HG03175 (cell line): ENCODE data around the gene RBM28.
"Not testable (repeated sequence)": the region's sequence is repeated elsewhere in the genome, so short reads cannot be mapped to it uniquely, and the experiment has no call there.

Experiments
- ATAC-seq: cut with Tn5 transposase; IDR thresholded peaks from one replicate; pipeline ENCODE4 v1.9.1; 2021; ENCODE audit warnings: mild to moderate bottlenecking, moderate library complexity; ENCODE audit not compliant: unreplicated experiment

The RBM28 gene

DNA sequence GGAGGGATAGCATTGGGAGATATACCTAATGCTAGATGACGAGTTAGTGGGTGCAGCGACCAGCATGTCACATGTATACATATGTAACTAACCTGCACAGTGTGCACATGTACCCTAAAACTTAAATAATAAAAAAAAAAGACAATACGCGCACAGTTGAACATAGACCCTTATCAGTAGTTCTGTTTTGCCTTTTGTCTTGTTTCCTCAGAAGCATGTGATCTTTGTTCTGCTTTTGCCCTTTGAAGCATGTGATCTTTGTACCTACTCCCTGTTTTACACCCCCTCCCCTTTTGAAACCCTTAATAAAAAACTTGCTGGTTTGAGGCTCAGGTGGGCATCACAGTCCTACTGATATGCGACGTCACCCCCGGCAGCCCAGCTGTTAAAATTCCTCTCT lies 45.7 kb downstream of the RBM28 start:
- not testable (repeated sequence) for ATAC-seq

DNA sequence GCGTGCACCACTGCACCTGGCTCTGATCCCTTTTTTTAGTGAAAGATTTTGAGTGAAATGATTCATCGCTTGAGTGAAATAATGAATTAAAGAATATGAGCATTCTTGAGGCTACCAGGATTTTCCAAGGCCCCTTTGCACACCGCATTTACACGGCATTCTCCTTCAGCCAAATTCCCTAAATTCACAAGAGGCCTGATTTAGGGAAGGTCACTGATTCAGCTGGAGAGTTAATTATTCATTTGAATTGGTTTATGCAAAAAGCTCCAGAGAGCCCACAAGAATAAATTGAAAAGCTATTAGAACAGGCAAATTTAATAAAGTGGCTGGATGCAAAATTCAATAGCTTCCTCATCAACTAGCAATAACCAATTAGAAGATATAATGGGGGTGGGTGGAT lies 56.2 kb downstream of the RBM28 start:
- no peak for ATAC-seq

DNA sequence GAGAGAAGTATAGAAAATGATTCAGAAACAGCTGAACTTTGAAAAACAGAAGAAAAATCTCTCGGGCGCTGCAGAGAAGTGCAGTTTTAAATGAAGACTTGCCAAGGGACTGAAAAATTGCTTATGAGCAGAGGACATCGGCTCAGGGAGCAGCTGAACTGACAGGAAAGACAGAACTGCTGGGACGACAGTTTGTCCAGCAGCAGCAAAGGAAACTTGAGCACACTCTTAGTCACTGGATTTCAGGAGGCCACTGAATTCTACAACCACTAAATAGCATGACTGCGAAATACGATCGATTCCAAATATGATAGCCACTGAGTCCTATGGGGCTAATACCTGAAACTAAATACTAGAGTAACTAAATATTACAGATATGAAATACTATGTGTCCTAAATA lies 59.6 kb downstream of the RBM28 start:
- ATAC-seq, result no peak

DNA sequence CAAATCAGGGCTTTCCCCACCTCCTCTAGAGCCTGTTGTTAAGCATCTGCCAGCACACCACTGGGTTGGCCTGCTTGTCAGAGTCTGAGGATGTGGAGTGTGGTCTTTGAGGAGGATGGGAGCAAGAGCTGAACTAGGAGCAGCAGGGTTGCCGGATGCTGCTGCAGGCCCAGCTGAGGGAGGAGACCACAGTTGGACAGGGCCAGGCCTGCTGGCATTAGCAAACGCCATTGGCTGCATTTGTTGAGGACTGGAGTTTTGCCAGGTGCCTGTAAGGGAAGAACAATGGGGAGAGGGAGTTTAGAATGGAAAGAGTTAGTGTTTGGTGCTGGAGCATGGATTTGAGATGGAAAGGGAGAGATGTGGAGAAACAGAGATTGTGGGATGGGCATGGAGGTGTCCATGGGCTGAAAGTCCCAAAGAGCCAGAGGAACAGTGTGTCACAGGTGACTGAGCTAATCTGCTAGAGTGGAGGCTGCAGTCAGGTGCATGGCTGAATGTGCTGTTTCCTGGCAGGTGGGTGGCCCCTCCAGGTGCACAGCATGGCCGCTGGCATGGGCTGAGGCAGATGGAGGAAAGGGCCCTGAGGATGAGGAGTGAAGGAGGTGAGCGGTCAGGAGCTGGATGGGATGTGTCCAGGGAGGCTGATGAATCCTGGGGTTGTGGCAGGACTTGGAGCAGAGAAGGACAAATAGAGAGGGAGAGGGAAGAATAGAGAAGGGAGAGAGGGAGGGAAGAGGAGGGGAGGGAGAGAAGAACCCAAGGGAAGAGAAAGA lies 61.9 kb downstream of the RBM28 start:
- ATAC-seq, result no peak

DNA sequence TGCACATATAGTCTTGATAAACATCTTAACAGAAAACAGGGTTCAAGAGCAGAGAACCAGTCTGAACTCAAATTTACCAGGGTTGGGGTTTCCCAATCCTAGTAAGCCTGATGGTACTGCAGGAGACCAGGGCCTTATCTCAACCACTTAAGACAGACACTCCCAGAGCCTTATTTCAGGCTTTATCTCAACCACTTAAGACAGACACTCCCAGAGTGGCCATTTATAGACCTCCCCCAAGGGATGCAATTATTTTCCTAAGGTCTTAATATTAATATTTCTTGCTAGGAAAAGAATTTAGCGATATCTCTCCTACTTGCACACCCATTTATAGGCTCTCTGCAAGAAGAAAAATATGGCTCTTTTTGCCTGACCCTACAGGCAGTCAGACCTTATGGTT lies 63.3 kb downstream of the RBM28 start:
- ATAC-seq, result not testable (repeated sequence)

DNA sequence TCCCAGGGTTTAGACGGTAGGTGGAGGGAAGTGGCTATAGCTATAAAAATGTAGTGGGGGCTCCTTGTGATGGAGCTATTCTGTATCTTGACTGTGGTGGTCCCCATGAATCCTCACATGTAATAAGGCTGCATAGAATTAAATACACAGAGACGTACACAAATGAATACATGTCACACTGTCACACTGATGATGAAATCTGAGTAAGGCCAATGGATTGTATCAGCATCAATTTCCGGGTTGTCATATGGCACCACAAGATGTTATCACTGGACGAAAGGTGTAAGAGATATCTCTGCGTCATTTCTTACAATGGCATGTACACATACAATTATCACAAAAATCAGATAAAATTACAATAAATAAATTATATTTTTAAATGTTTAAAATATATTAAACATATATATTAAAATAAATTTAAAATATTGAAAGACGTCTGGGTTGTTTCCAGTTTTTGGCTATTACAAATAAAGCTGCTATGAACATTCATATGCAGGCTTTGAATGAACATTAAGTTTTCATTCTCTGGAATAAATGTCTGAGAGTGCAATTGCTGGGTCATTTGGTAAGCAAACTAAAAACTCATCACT lies 64.5 kb downstream of the RBM28 start:
- ATAC-seq, result no peak

DNA sequence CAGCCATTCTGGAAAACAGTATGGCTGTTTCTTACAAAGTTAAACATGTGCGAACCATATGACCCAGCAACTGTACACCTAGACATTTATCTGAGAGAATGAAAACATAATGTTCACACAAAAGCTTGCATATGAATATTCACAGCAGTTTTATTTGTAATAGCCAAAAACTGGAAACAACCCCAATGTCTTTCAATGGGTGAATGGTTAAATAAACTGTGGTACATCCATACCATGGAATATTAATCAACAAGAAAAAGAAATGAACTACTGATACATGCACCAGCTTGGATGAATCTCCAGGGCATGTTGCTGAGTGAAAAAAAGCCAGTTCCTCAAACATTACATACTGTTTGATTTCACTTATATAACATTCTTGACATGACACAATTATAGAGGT lies 65.3 kb downstream of the RBM28 start:
- no peak for ATAC-seq

DNA sequence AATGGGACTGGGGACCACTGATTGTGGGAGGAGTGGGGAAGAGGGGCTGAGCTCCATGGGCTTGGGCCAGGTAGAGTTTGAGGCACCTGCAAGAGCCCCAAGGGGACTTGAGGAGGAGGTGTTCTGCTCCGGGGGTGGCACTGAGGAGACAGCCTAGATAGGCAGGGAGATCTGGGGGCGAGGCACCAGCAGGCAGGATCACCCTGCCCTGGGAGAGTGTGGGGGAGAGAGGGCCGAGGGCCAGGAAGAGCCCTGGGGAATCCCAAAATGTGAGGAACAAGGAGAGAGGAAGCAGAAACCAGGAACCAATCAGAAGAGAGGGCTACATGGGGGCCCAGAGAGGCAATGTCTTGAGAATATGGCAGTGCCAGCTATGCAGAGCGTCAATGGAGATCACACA lies 68.0 kb downstream of the RBM28 start:
- no peak for ATAC-seq

DNA sequence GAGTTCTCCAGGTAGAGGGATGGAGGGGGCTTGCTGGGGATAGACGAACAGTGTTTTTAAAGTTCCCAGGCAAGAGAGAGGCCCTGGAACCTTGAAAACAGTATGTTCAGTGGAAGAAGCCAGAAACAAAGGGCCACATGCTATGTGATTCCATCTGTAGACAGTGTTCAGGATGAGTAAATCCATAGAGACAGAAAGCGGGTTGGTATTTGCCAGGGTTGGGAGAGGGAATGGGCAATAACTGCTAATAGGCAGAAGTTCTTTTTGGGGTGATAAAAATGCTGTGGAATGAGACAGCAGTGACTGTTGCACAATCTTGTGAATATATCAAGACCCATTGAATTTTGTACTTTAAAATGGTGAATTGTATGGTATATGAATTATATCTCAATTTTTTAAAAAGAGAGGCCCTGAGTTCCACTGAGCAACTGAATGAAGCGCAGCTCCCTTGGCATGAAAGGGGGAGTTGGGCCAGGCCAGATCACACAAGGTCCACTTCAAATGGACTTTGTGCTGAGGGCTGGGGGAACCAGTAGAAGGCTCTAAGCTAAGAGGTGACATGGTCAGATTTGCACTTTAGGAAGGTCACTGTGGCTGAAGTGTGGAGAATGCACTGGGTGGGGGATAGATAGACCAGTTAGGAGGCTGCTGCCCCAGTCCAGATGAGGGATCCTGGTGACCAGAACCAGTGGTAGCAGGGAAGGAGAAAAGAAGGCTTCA lies 68.7 kb downstream of the RBM28 start:
- no peak for ATAC-seq

DNA sequence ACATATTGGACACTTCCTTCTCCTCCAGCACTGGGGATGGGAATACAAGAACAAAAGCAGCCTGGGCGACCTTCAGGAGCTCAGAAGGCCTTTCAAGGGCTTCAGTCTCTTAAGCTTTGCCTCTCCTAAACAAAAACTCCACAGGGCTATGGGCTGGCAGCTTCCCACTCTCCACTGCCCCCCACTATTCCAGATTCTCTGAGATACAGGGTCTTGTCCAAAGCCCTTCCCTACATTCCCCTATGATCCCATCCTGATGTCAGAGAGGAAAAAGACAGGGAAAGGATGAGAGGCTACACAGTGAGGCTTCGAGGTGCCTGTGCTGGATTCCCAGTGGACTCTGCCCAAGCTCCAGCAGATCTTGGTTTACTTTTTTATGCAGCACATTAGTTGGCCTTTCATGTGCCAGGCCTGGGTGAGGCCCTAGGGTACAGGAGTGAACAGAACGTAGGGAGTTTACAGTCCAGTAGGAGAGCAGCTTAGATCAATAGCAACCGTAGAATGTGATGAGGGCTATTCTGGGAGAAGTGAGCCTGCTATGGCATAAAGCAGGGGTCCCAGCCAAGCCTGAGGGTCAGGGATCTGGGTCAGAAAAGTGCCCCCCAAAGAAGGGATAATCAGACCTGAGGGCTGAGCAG lies 69.3 kb downstream of the RBM28 start:
- no peak for ATAC-seq

DNA sequence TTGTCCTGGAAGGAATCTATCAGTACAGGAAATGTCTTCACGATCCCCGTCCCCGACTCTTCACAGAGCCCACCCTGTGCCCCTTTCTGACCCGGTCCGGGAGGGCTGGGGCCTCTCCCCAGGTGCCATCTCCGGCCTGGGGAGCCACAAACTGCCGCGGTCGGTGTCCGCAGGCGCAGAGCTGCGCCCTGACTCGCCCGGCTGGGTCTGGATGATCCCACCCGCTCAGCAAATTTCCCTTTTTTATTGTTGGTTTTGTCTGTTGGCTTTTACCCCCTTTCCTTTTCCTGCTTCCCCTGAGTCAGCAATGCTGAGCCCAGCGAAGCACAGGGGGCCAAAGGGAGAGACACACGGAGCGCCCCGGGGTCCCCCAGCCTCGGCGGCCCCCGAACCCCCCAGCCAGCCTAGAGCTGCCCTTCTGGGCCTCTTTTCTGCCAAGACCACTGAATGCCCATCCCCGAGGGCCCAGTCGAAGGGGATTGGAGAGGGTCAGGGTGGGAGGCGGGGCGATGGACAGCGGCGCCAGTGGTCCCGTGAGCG lies 71.7 kb downstream of the RBM28 start:
- ATAC-seq, result no peak

DNA sequence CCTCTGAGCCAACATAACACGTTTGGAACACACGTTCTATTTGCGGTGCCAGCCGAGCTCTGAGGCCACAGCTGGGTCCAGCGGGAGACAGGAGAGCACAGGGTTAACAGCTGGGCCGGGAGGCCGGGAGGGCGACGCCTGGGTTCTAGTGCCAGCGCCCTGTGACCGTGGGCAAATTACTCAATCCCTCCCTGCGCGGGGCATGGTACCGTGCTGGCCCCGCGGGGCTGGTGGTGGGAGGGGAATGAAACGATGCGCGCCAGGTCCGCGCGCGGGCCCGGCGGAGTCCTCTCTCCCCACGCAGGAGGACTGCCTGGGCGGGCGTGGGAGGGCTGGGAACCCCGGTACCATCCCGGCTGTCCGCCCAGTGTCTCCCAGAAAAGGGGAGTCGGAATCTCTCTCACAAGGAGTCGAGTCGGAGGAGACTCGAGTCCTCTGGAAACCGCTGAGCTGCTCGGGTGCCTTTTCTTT lies 72.2 kb downstream of the RBM28 start:
- ATAC-seq, result no peak

DNA sequence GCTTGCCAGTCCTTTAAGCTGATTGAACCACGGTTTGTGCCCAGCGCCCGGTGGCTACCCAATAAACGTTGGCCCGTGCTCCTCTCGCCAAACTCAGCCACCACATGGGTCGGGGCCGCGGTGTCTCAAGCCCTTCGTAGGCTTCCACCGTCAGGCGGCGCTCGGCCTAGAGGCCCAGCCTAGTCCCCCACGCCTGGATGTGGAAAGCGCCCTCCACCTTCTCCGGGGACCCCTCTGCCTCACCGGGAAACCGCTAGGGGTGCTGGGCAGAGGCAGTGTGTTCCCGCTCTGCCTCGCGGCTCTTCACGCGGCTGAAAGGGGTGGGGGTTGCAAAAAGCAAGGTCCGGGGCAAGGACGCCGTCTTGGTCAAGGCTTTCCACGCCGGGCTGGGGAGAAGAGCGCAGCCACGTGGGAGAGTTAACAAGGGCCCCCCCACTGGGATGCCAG lies 72.9 kb downstream of the RBM28 start:
- no peak for ATAC-seq

DNA sequence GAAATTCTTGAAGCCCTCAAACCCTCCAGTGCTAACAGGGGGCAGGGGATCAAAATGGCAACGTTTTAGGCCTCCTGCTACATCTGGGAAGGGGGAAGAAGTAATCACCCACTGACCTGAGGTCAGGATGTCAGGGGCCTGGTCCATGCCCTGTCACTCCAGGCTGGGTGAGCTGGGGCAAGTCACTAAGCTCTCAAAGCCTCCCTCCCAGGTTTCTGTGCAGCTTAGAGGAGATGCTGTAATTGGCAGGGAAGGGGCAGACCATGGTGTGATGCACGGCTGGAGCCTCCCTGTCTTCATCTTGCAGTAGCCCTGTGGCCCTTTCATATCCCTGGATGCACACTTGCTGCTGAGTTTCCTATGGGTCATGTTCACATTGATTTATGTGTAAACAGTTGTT lies 75.5 kb downstream of the RBM28 start:
- ATAC-seq, result no peak

DNA sequence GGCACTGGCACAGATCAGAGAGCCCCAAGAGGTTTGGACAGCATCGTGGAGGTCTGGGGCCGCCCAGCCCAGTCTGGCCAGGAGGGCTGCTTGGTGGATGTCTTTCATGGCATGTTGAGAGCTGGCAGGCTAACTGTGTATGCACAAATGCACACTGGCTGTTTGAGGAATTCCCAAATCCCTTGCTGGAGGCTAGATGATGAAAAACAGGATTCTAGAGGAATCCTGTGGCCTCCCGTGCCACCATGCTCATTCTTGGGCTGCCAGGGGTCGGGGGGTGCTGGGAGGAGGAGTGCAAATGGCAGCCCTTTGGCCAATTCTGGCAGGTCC lies 76.1 kb downstream of the RBM28 start:
- no peak for ATAC-seq

DNA sequence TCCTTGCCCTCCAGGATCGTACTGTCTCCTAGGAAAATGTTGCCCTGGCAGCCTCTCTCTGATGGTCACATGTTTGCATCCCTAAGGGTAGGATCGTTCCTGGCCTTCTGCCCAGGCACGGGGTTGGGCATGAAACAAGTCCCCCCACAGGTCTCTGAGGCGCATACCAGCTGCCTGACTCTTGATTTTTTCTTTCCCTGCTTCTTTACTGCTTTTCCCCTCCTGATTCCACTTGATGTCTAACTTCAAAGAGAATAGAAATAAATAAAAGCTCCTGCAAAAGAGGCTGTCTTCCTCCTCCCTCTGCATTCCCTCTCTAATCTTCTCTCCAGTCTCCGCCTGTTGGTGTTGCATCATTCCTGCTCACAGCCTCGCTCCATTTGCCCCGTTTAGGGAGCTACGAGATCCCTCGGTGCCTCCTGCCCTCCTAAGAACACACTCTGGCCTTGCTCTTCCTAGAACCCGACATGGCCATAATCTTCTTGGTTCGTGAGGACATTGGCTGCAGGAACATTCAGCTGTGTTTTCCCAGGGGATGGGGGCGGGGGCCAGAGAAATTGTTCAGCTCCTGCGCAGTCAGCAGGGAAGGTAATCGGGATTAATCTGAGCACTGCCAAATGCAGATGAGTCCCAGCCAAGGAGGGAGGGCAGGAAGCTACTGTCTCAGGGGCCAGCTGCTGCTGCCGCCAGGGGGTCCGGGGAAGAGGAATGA lies 76.7 kb downstream of the RBM28 start:
- no peak for ATAC-seq

DNA sequence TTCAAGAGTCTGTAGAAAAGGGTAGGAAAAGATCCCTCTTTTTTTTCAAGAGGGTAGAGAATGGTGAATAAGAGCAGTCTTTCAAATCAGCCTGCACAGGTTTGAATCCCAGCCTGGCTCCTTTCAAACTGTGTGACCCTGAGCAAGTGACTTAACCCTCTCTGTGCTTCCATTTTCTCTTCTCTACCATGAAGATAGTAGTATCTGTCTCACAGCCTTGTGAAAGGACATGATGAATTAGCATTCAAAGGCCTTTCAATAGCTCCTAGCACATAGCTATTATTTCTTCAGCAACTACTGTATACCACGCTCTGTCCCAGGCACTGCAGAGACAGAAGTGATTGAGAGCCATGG lies 77.2 kb downstream of the RBM28 start:
- no peak for ATAC-seq

DNA sequence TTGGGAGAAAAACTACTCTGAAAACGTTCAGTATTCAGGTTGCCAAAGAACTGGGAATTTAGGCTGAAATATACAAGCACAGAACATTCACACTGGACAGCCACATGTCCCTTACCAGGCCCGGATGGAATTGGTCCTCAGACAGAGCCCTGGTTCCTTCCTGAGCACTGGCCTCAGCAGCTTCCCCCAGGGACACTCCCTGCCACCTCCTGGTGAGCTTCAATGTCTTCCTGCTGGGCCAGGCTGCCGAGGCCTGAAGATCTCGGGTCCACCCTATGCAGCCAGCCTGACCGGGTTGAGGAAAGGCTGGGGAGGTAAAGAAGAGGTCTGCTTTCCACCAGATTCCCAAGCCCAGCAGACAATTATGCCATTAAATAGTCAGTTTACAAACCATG lies 77.8 kb downstream of the RBM28 start:
- ATAC-seq, result no peak

DNA sequence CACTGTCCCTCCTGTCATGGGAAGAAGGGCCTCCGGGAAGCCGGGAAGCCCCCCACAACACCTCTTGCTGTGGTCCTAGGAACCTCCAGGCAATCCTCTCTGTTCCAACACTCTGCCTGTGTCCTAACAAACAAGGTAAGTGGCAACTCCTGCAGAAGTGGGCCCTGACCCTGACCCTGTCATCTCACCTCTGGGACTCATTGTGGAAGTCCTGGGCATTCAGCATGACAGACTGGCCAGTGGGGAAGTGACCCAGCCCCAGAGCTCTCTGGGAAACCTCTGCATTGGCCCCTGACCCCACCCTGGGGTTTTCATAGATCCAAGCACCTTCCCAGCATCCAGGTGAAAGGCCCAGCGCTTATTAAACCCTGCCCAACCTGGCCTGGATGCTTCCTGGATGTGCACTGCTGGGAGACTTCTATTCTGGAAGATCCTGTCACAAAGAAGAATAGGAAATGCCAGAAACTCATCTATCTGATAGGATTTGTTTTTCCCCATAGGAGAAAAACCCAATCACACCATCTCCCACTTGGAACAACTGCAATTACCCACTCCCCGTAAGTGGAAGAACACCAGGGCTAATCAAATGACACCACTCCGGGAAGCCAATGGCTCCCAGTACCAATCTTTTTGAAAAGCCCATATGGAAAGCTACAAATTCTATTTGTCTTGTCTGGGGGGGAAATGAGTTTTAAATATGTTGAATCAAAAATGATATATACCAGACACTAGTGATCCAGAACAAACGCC lies 78.4 kb downstream of the RBM28 start:
- no peak for ATAC-seq

DNA sequence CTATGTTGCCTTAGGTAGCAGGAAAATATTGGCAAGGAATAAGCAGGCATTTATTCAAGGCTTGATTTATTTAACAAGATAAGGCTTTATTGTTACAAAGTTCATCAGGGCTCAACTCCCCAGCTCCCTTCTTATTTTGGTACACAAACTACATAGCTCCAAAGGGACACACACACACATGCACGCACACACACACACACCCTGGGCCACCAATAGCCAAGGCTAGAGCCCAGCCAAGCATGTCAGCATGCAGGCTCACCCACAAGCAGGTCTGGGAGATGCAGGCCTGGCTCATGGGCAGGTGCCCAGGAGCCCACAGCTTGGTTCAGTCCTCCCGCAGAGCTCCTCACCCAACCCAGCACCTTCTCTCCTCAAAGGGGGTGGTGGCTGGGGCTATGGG lies 79.2 kb downstream of the RBM28 start:
- ATAC-seq, result no peak
